LNCaP clone FGC (cell line): ENCODE data around the gene KRT32.

Source experiments
- DNase-seq: peaks from one replicate; pipeline ENCODE4 v3.0.0-alpha.2; 2011; ENCODE audit warnings: low read depth
- H3K4me3 ChIP-seq: 2 replicates; pipeline ENCODE4 v1.5.1; 2011; ENCODE audit warnings: mild to moderate bottlenecking, low read depth, low read length, control low read depth
- TF ChIP-seq, protein P1 (sequence below): IDR thresholded peaks from 2 replicates; pipeline ENCODE4 v1.5.1; 2012; ENCODE audit warnings: mild to moderate bottlenecking; ENCODE audit not compliant: control insufficient read depth, insufficient read depth; ENCODE audit errors: extremely low read depth

Gene KRT32

DNA sequence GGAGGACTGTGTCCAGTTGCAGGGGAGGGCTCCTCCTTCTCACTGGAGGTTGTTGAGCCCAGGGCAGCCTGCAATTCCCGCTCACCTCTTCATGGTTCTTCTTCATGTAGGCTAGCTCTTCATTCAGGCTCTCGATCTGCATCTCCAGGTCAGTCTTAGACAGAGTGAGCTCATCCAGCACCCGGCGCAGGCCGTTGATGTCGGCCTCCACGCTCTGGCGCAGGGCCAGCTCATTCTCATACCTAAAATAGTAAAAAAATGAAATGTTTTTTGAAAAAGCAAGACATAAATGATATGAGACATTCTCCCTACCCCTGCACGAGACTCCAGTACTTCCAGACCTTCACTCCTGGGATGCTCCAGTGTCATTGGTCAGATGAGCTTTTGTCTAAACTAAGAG, 36.0 kb upstream of the KRT32 start:
- TF ChIP-seq, protein P1, sequence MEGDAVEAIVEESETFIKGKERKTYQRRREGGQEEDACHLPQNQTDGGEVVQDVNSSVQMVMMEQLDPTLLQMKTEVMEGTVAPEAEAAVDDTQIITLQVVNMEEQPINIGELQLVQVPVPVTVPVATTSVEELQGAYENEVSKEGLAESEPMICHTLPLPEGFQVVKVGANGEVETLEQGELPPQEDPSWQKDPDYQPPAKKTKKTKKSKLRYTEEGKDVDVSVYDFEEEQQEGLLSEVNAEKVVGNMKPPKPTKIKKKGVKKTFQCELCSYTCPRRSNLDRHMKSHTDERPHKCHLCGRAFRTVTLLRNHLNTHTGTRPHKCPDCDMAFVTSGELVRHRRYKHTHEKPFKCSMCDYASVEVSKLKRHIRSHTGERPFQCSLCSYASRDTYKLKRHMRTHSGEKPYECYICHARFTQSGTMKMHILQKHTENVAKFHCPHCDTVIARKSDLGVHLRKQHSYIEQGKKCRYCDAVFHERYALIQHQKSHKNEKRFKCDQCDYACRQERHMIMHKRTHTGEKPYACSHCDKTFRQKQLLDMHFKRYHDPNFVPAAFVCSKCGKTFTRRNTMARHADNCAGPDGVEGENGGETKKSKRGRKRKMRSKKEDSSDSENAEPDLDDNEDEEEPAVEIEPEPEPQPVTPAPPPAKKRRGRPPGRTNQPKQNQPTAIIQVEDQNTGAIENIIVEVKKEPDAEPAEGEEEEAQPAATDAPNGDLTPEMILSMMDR: no peak
- H3K4me3 ChIP-seq: no peak overlapping the region
- no peak for DNase-seq

DNA sequence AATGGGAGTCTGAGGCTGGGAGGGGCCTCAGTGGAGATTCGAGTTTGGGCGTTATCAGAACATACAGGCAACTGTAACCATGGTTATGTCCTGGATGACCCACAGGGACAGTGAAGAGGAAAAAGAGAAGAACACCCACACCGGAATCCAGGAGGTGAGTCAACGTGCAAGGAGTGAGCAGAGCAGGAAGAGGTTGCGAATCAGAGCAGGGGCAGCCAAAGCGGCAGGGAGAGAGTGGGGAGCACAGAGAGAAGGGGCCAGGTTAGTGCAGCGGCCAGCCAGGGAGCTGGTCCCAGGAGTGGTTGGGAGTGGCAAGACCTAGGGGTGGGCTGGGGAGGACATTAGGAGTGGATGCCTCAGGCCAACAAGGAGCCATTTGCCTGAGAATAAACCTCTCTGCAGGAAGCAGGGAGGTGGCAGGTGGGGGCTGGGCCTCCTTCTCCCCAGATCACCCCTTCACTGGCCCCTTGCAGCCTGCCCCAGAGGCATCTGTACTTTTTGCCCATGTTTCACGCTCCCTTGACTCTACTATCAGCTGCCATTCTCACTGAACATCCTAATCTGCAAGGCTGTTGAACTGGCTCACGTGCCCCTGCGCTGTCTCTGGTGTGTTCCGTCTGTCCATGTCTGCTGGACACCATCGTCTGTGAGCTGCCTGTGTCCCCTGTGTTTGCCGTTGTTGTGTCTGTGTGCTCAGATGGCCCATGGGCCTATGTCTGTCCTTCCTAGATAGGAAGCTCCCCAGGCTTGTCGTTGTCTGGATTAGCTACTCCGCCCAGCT, 33.1 kb upstream of the KRT32 start:
- no peak overlapping the region for H3K4me3 ChIP-seq
- TF ChIP-seq, protein P1: no peak
- no peak for DNase-seq

DNA sequence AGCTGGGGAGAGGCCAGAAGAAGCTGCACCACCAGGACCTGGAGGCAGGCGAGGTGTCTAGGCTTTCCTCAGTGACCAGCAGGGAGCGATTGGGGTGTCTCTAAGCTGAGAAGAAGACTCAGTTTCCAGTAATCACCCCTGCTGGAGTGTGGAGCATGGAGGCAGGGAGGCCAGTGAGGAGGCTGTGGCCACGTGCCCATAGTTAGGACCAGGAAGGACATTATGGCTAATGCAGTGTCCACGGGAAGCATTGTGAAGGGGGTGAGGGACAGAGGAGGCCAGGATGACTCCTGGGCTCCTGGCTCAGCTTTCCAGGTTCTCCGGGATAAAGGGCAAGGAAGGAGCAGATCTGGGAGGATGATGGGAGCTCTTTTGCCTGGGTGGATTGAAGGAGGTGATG, 32.5 kb upstream of the KRT32 start:
- TF ChIP-seq, protein P1: no peak
- H3K4me3 ChIP-seq: no peak overlapping the region
- no peak for DNase-seq

DNA sequence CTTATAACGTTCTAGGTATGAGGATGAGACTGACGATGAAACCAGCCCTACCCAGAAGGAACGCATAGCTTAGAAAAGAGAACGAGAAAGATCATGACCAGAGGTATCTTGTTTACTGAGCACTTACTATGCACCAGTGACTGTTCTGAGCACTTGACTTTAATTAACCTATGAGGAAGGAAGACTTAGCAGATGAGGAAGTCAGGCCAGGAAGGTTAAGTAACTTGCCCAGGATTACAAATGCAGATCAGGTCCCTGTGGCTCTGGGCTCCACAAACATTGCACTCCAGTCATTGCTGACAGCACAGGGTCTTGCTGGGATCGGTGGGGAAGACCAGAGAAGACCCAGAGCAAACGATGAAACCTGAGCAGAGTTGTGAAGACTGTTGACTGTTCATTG, 31.1 kb upstream of the KRT32 start:
- no peak overlapping the region for H3K4me3 ChIP-seq
- DNase-seq: no peak
- TF ChIP-seq, protein P1: no peak

DNA sequence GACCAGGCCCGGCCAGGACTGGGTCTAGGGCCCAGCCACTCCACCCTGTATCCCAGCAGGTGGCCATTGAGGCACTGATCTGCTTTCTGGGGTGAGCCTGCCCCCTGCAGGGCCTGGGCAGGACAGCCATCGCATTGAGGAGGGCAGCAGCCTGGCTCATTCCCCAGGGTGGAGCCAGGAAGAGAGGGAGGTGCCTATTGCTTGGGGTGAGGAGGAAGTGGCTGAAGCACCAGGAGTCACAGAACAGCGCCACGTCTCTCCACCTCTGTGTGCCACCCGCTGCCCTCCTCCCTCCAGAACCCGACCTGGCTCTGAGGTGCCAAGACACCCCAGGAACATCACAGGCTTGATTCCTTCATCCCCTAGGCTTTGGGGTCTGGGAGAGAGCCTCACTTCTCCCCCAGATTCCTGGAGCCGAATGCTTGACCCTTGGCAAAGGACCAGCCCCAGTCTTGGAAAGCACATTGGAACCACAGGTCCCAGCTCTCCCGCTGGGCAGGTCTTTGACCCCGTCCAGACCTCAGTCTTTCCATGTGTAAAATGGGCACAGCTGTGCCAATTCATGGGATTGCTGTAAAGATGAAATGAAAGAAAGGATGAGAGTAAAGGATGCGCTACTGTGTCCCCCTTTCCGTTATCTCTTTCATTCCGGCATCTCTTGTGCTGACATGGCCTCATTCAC, 29.8 kb upstream of the KRT32 start:
- no peak overlapping the region for H3K4me3 ChIP-seq
- peak; percentile 38 for DNase-seq

DNA sequence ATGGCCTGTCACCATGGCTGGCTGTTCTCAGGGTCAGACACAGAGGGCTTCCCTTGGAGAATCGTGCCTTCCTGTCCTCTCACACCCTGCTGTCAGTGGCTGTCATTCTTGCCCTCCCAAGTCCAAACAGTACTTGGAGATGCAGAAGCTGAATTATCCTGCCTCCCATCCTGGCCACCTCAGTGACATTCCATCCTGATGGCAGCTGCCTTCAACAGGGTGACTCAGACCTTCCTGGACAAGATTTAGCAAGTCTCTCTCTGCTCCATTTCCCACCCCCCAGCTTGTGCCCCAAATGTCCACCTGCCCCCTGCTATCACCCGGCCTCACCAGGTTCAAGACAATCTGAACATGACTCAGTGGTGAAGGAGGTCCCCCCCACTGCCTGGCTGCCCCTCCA, 27.3 kb upstream of the KRT32 start:
- DNase-seq: no peak
- TF ChIP-seq, protein P1: no peak
- no peak overlapping the region for H3K4me3 ChIP-seq

More for the DNA sequence above, 29.8 kb upstream of the KRT32 start:
- TF ChIP-seq, protein P1: peak; percentile 62

DNA sequence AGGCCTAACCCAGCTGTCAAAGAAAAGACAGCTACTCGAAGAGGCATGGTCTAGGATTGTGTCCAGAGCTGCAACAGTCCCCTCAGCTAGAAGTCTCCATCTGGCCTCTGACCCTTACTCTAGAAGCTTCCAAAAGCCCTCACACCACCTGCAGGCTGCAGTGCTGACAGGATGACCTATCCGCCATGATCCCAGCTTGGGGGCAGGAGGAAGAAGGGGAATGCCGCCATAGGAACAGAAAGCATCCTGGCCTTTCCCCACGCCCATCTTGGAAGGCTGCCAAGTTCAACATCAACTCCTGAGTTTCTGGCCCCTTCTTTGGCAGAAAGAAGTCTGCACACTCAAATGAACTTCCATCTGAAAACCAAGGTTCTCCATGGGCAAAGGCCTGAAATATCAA, 25.6 kb upstream of the KRT32 start:
- no peak for DNase-seq
- TF ChIP-seq, protein P1: no peak

More for the DNA sequence above, 25.6 kb upstream of the KRT32 start:
- no peak overlapping the region for H3K4me3 ChIP-seq
